ENCODE results near the gene RLN1. TPM values are rescaled to one million over a fixed set of nuclear protein-coding genes. Genes with fewer than 3 reads are reported as not detected.
"Not testable (repeated sequence)": the region's sequence is repeated elsewhere in the genome, so short reads cannot be mapped to it uniquely, and the experiment has no call there.

RLN1 gene
- total RNA-seq, 2 experiments from 2014 or later: 1.2 to 2.3 TPM

GRCh38 chr9:5352637-5353248, 13.1 kb upstream of the RLN1 start:
- H3K36me3 ChIP-seq (ENCODE audit: insufficient read depth, low read length): no peaks in the 10 kb centered on the region
- H2AFZ ChIP-seq (ENCODE audit: low read length): no peak overlapping the region
- no peak for DNase-seq (ENCODE audit: low spot score)
- ChIA-PET POLR2A (interaction anchor here (0.6 to 1.3 kb wide), 4 partner anchors 9 to 312 kb away, joined by 3 to 4 read pairs (median 3); no protein-coding TSS in a partner anchor), CTCF (ENCODE audit: unreplicated experiment) (no interaction called here)
- peaks cover 4% of the 10 kb centered on the region for H3K4me1 ChIP-seq (ENCODE audit: insufficient read depth, low read length, poor library complexity, severe bottlenecking)
- no peaks in the 10 kb centered on the region for H3K79me2 ChIP-seq (ENCODE audit: insufficient read depth, low read depth, low read length)
- no peaks in the 10 kb centered on the region for H3K9me3 ChIP-seq (ENCODE audit: low read length)
- H3K27ac ChIP-seq (ENCODE audit: low read depth, low read length, poor library complexity, severe bottlenecking): no peak overlapping the region
- intact Hi-C loops (cut with micrococcal nuclease; ENCODE audit: unreplicated experiment): no loop called here
- no peak overlapping the region for H3K4me2 ChIP-seq (ENCODE audit: low read length)
- H3K4me3 ChIP-seq (ENCODE audit: low read depth, low read length, poor library complexity, severe bottlenecking): no peak overlapping the region
- no peak for TF ChIP-seq CTCF (conservative IDR thresholded peaks at IDR 0.05; ENCODE audit: low read length)
- TF ChIP-seq EZH2phosphoT487 (IDR thresholded peaks at IDR 0.05; ENCODE audit: borderline replicate concordance, low read depth, low read length): no peak
- H3K9me2 ChIP-seq (ENCODE audit: insufficient read depth, low read length): no peaks in the 10 kb centered on the region
- no peaks in the 10 kb centered on the region for H4K20me1 ChIP-seq (ENCODE audit: insufficient read depth, low read length)
- BruUV-seq (replicated peaks): no TSS peak

- POLR2A ChIA-PET: interaction anchor here (1.4 to 2.1 kb wide), 2 partner anchors 25 to 100 kb away, joined by 3 to 5 read pairs; no protein-coding TSS in a partner anchor
- CTCF ChIA-PET (ENCODE audit: unreplicated experiment): no interaction called here
- H4K20me1 ChIP-seq (ENCODE audit: insufficient read depth, low read length): no peaks in the 10 kb centered on the region
Observed at GRCh38 chr9:5336688-5337087, 3.0 kb downstream of the RLN1 start.

GRCh38 chr9:5331276-5331675, 8.4 kb downstream of the RLN1 start:
- H3K4me2 ChIP-seq (ENCODE audit: low read length); H3K79me2 ChIP-seq (ENCODE audit: insufficient read depth, low read depth, low read length); H3K4me3 ChIP-seq (ENCODE audit: low read depth, low read length, poor library complexity, severe bottlenecking); DNase-seq (ENCODE audit: low spot score); BruUV-seq (replicated peaks); H3K27ac ChIP-seq (ENCODE audit: low read depth, low read length, poor library complexity, severe bottlenecking); H4K20me1 ChIP-seq (ENCODE audit: insufficient read depth, low read length); intact Hi-C loops (cut with micrococcal nuclease; ENCODE audit: unreplicated experiment); H3K9me2 ChIP-seq (ENCODE audit: insufficient read depth, low read length); H3K4me1 ChIP-seq (ENCODE audit: insufficient read depth, low read length, poor library complexity, severe bottlenecking); H2AFZ ChIP-seq (ENCODE audit: low read length); H3K36me3 ChIP-seq (ENCODE audit: insufficient read depth, low read length); CTCF ChIA-PET (ENCODE audit: unreplicated experiment); H3K9me3 ChIP-seq (ENCODE audit: low read length): not testable (repeated sequence)
- POLR2A ChIA-PET: interaction anchor here (0.6 kb wide), 1 partner anchor 13 kb away, joined by 4 read pairs; no protein-coding TSS in a partner anchor

More at GRCh38 chr9:5336688-5337087, 3.0 kb downstream of the RLN1 start:
- peak overlapping the region; percentile 84 for H2AFZ ChIP-seq (ENCODE audit: low read length)
- DNase-seq (ENCODE audit: low spot score): peak; percentile 18
- H3K27ac ChIP-seq (ENCODE audit: low read depth, low read length, poor library complexity, severe bottlenecking): no peak overlapping the region
- H3K9me2 ChIP-seq (ENCODE audit: insufficient read depth, low read length): no peaks in the 10 kb centered on the region
- H3K4me1 ChIP-seq (ENCODE audit: insufficient read depth, low read length, poor library complexity, severe bottlenecking): peaks cover 14% of the 10 kb centered on the region
- no peaks in the 10 kb centered on the region for H3K79me2 ChIP-seq (ENCODE audit: insufficient read depth, low read depth, low read length)
- H3K4me2 ChIP-seq (ENCODE audit: low read length): peak overlapping the region; percentile 58
- no TSS peak for BruUV-seq (replicated peaks)
- no peaks in the 10 kb centered on the region for H3K36me3 ChIP-seq (ENCODE audit: insufficient read depth, low read length)
- H3K4me3 ChIP-seq (ENCODE audit: low read depth, low read length, poor library complexity, severe bottlenecking): no peak overlapping the region
- TF ChIP-seq CTCF (conservative IDR thresholded peaks at IDR 0.05; ENCODE audit: low read length) (no peak), EZH2phosphoT487 (IDR thresholded peaks at IDR 0.05; ENCODE audit: borderline replicate concordance, low read depth, low read length) (no peak)
- intact Hi-C loops (cut with micrococcal nuclease; ENCODE audit: unreplicated experiment): no loop called here
- H3K9me3 ChIP-seq (ENCODE audit: low read length): no peaks in the 10 kb centered on the region
